GM18498 (cell line): ENCODE data around the gene RPGRIP1L.
A peak's percentile ranks its signal among the peaks of the same experiment; 100 is the strongest.

Source experiments
- ATAC-seq: cut with Tn5 transposase; IDR thresholded peaks from one replicate; pipeline ENCODE4 v1.9.1; 2021; ENCODE audit warnings: mild to moderate bottlenecking, moderate library complexity; ENCODE audit not compliant: unreplicated experiment

RPGRIP1L gene

GRCh38 chr16:53703590-53704444, at the start of gene RPGRIP1L, which contains the start of gene FTO:
Gene RPGRIP1L, minus strand, starts transcription at chr16:53703859. Its CDS starts 3,136 bp downstream, at chr16:53700723.
Gene FTO, plus strand, starts transcription at chr16:53704156.
- peak; percentile 99 for ATAC-seq

GRCh38 chr16:53753431-53753830, 49.8 kb upstream of the RPGRIP1L start:
- ATAC-seq: no peak

DNA sequence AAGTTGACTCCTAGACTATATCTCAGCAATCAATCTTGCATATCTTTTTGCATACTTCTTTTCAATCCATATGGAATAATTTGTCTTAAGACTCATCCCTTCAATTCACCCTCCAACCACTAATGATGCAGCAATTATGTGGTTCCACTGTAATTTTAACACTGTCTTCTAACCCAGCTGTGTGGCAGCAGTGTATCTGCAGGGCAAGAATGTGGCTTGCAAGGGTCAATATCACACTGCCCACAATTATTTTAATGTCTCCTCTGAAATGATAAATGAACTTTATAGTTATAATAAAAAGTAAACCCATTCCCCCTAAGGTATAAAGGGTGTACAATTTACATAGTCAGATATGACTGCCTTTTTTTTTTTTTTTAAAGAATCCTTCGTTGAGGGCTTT, 48.9 kb upstream of the RPGRIP1L start:
- ATAC-seq: no peak

- no peak for ATAC-seq
These were observed 42.2 kb upstream of the RPGRIP1L start for GRCh38 chr16:53745753-53746266.

GRCh38 chr16:53745086-53745485, 41.4 kb upstream of the RPGRIP1L start:
- ATAC-seq: no peak

DNA sequence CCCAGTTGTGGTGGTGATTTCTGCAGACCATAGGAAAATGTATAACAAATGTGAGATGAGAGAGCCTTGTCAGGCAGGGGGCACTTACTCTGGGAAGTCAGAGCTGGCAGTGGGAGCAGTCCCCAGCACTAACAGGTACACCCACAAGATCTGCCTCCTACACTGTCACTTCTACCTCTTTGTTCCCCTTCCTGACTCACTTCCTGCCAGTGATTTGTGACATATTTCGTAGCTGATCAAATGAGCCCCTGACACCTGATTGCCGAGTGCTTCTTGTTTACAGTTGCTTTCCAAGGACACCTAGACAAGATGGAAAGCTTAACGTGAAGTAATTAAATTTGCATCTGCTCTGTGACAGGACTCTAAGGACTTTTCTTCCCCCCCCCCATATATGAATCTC, 40.8 kb upstream of the RPGRIP1L start:
- peak; percentile 45 for ATAC-seq

GRCh38 chr16:53743149-53743566, 39.5 kb upstream of the RPGRIP1L start:
- ATAC-seq: no peak

DNA sequence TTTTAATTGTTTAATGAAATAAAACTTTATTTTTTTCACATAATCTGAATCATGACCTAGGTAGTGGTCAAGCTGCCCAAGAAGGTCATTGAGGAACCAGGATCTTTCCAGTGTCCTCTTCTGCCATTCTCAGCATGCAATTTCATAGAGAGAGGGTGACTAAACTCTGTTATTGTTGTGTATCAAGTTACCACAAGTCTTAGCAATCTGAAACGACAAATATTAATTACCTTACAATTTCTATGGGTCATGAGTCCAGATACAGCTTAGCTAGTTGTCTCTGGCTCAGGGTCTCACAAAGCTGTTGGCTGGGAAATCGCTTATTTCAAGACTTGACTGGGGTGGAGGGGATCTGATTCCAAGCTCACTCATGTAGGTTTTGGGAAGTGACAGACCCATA, 37.9 kb upstream of the RPGRIP1L start:
- ATAC-seq: no peak

- ATAC-seq: no peak
These were observed 37.4 kb upstream of the RPGRIP1L start for GRCh38 chr16:53740933-53741531.

DNA sequence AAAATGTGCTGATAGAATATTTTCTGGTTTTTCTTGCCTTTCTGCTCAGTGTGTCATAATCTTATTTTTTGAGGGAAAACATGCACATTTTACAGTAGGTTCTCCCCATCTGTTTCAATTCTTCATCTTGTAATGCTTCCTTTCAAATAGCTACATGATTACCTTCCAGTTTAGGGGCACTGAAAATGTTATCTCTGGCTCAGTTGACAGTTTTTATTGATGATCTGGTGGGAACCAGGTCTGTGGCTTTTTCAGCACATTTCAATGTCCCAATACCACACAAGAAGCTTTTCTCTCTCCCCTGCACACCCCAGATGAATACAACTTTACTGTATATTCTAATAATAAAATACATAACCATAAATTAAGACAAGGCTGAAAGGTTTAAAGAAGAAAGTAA, 36.8 kb upstream of the RPGRIP1L start:
- ATAC-seq: no peak

GRCh38 chr16:53737552-53737951, 33.9 kb upstream of the RPGRIP1L start:
- no peak for ATAC-seq

GRCh38 chr16:53736297-53736696, 32.6 kb upstream of the RPGRIP1L start:
- ATAC-seq: no peak

DNA sequence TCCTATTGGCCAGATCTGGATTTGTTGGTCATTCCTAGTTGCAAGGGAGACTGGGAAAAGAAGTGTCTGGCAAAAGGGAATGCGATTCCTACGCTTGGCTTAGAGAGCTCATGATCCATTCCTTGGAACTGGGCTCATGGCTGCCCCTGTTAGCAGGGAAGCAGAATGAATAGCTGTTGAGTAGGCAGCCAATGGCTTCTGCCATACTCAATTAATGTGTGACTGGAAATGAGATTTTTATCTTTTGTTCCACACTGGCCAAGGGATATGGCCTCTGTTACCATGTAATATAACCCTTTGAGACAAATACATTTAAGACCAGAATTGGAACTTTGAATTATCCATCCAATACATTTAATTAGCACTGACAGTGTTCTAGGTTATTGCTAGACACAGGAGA, 31.2 kb upstream of the RPGRIP1L start:
- no peak for ATAC-seq

GRCh38 chr16:53732296-53732929, 28.8 kb upstream of the RPGRIP1L start:
- no peak for ATAC-seq

GRCh38 chr16:53730693-53731092, 27.0 kb upstream of the RPGRIP1L start:
- ATAC-seq: no peak

GRCh38 chr16:53726625-53727024, 23.0 kb upstream of the RPGRIP1L start:
- ATAC-seq: no peak

- ATAC-seq: no peak
These were observed 17.4 kb upstream of the RPGRIP1L start for GRCh38 chr16:53721017-53721416.

DNA sequence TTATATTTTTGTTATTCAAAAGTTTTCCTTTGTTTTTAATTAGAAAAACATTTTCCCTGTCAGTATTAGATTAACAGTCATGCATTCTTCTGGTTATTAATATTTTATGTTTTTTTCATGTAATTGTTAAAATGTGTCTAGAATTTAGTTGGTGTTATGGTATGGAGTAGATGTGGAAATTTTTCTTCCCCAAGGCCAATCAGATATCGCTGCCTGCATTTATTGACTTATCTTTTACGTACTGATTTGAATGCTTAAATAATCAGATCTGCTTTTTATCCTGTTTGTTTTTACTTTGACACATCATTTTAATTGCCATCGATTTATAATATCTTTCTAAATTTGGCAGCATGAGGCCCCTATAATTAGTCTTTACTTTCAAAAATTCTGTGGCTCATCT, 13.9 kb upstream of the RPGRIP1L start:
- ATAC-seq: no peak

GRCh38 chr16:53715023-53715384, 11.3 kb upstream of the RPGRIP1L start:
- no peak for ATAC-seq

GRCh38 chr16:53714205-53715022, 10.8 kb upstream of the RPGRIP1L start:
- no peak for ATAC-seq
